GM21390 (cell line): Measurements from ENCODE around the gene MLST8.
"Not testable (repeated sequence)": the region's sequence is repeated elsewhere in the genome, so short reads cannot be mapped to it uniquely, and the experiment has no call there.

Source experiments
- ATAC-seq: cut with Tn5 transposase; IDR thresholded peaks from one replicate; pipeline ENCODE4 v1.9.1; 2021; ENCODE audit not compliant: unreplicated experiment

MLST8 gene

GRCh38 chr16:2244926-2245795, 39.9 kb downstream of the MLST8 start:
- ATAC-seq, result no peak

DNA sequence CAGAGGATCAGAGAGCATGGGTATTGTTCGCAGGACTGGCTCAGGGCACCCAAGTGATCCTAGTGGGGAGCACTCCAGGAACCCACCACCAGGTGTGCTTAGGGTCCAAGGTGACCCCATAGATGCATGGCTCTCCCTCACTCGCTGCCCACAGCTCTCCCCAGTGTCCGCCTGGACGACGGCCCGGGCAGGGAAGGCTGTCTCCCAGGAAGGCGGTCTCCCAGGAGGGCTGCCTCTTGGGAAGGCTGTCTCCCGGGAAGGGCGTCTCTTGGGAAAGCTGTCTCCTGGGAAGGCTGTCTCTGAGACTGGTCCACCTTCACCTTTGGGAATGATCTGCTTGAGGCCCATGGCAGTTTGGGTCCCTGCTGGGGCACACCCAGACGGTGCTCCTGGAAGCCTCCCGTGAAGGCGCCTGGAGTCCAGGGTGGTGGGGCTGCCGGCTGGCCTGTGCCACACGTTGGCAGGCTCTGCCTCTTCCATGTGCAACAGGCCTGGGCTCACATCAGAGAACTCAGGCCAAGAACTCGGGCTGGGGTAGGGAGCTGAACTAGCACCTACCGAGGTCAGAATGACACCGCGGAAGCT, 41.1 kb downstream of the MLST8 start:
- ATAC-seq, result no peak

- ATAC-seq, result no peak
These were observed 45.5 kb downstream of the MLST8 start for GRCh38 chr16:2250652-2251295.

DNA sequence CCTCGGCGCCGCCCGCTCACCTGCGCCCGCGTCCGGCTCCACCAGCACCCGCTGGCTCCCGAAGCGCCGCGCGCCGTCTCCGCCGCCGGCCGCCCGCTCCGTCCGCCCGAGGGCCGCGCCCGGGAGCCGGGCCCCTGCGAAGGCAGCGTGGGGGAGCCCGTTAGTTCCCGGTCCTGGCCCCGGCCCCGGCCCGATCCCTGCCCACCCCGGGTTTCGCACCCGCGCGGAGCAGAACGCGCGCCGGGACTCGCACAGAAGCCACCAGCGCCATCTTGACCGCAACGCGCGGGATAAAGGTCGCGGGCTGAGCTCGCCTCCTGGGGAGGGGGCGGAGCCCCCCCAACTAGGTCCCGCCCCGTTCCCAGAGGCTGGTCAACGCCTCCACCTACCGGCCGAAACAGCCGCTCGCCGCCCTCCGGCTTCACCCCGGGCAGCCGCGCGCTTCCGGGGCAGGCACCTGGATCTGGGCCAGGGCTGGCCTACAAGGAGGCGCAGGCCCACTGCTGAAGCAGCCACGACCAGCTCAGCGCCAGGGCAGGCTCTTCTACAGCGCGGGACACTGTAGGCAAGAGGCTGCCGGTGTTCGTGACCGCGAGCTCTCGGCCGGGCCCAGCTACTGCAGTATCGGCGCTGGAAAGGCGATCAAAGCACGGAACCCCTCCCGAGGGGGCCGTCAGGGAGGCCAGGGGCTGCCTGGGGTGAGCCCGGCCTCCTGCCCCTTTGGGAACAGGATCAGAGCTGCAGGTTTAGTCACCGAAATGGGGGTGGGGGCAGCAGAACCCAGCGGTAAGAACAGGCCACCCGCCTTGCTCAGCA, 46.2 kb downstream of the MLST8 start, which contains the start of gene ECI1:
ECI1 (minus strand) TSS at position 292 of the 816 bp plus-strand sequence; CDS start at position 271, 21 bp downstream.
- peak; percentile 84 for ATAC-seq

- no peak for ATAC-seq
These were observed 47.5 kb downstream of the MLST8 start for GRCh38 chr16:2252806-2253148.

GRCh38 chr16:2253293-2253692, 48.0 kb downstream of the MLST8 start:
- ATAC-seq, result no peak

- ATAC-seq, result no peak
These were observed 51.4 kb downstream of the MLST8 start for GRCh38 chr16:2256531-2257140.

DNA sequence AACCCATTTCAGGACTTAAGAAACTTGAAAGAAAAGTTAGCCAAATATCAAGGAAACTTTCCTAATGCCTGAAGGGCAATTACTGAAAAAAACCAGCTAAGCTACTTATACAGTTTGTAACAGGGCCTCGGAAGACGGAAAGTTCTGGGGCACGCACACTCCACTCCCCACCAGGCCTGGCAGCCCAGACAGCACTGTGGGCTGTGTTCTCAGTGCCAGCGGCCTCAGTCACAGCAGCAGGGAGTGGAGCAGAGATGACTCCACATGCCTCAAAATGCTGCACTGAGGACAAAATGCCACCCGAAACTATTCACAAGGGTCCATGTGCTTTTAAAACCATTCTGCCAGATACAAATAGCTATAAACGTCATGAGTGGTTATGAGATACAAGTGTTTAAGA, 52.5 kb downstream of the MLST8 start:
- ATAC-seq, result no peak

- not testable (repeated sequence) for ATAC-seq
These were observed 53.3 kb downstream of the MLST8 start for GRCh38 chr16:2258530-2258929.
